ENCODE data around the gene SUFU.
A peak's percentile ranks its signal among the peaks of the same experiment; 100 is the strongest.

SUFU gene

GRCh38 chr10:102599565-102600327 lies 96.0 kb downstream of the SUFU start:
- DNase-seq = no peak

DNA sequence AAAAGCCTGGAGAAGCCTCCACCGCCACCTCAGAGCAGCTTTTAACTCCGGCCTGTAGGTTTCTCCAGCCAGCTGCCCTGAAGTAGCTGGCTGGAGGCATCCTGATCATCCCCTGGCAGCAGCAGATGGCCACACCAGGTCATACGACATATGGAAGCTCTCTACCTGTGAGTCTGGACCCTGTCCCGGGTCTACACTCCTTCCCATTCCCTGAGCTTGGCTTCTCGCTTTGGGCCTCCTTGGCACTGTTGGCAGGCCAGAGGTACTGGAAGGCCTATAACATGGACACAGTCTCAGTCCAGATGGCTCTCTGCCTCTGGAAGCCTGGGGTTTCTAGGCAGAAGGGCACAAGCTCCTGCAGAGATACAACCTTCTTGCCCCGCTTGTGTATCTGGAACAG lies 97.0 kb downstream of the SUFU start:
- no peak for DNase-seq

DNA sequence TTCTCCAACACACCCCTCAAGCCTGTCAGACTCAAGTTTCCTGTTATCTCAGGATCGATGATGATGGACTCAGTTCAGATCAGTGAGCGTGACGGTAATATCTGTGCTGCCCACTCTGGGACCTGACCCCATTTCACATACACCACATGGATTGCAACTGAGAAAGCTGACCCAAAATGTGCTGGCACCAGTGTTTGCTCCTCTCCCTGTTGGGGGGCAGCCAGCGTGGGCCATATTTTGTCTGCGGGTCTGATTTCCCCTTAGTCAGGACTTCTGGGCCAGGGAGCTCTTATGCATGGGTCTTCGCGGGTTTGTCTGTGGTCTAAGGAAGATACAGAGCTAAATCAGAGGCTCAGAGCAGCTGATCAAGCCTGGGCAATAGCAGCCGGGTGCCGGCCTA lies 97.9 kb downstream of the SUFU start:
- no peak for DNase-seq

- no peak for DNase-seq
These were observed 98.7 kb downstream of the SUFU start for GRCh38 chr10:102602272-102603045.

- DNase-seq = no peak
These were observed 100.2 kb downstream of the SUFU start for GRCh38 chr10:102603946-102604345.

GRCh38 chr10:102604439-102604841 lies 100.7 kb downstream of the SUFU start:
- no peak for DNase-seq

DNA sequence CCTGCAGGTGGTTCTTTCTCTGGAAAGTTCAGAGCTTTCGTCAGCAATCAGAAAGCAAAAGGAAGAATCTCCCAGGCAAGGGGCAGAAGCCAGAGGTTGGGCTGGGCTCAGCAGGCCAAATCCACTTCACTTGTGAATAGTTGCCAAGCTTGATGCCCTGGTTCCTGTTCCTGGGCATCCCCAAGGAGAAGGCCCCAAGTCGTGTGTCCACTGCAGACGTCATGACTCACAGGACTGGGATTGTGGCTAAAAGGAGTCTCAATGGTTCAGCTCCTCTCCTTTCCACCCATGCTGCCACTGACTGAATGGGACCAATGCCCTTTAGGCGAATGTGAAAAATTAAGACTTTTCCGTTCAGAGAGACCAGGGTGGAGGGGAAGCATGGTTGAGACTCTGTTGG lies 101.9 kb downstream of the SUFU start:
- no peak for DNase-seq

- no peak for DNase-seq
These were observed 104.7 kb downstream of the SUFU start for GRCh38 chr10:102608487-102608886.

- DNase-seq = no peak
These were observed 106.7 kb downstream of the SUFU start for GRCh38 chr10:102610441-102610887.

DNA sequence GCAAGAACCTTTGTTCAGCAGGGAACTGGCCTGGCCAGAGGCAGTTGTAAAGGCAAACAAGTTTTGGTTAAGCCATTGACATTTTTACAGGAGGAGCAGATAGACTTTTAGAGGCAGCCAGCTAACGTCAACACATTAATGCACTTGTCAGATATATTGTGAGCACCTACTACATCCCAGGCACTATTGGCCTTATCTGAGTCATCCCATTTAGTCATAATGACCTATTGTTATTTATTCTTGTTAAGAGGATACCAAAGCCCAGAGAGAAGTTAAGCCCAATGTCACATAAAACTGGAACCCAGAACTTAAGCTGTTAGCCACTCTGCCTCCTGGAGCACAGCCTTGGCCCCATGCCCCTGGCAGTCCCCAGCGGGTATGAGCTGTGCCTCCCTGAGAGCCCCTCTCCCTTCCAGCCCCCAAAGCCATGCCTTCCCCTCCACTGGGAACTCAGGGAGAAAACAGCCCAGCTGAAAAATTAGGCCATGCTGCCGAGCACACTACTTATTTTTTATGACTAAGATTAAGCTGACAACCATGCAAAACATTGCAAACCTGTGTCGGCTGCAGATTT lies 107.8 kb downstream of the SUFU start:
- no peak for DNase-seq

GRCh38 chr10:102612964-102613275 lies 109.1 kb downstream of the SUFU start:
- no peak for DNase-seq

GRCh38 chr10:102613286-102613685 lies 109.5 kb downstream of the SUFU start:
- no peak for DNase-seq

DNA sequence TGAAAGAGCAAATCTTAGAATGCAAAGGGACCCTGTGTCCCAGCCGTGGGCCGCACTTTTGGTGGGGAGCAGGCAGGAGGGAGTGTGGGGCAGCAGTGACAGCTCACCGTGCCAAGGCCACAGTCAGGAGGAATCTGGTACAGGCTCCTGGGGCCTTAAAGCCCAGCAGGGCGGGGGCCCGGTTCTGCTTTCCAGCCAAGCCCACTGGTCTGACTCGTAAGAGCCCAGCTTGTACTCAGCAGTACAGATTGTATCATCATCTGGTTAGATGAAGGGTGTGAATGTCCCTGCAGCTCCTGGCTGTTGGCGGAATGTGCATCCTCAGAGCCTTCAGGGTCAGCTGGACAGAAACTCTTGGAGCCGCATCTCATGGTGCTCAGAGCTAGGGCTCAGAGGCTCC lies 110.0 kb downstream of the SUFU start:
- no peak for DNase-seq

DNA sequence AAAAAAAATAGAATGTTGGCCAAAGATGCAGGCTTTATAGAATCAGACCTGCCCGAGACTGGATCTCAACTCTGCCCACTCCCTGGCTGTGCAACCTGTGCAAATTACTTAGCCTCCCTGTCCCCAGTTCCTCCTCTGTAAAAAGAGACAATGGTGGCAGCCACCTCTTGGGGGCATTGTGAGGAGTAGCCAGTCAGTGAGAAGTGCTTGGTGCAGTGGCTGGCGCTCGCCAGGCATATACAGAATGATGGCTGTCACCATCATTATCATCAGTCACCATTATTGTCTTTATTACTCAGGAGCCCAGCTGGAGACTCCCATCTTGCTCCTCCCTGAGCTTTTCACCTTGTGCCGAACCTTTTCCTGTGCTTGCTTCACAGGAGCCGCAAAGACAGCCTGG lies 111.1 kb downstream of the SUFU start:
- DNase-seq = no peak

DNA sequence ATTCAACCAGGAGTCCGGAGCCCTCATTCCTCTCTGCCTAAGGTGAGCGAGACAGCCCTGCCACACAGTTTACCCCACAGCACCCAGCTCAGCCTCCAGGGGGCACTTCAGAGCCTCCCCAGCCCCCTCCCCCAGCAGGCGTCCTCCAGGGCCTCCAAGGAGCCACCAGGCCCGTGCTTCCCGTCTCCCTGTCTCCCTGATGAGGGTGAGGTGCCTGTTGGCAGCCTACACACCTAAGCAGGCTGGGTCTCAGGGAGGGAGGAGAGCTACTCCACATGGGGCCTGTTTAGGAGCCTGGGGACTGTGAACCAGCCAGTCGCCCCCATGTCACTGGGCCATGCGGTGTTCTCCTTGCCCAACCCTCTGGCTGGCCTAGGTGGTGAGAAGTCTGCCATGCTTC lies 111.6 kb downstream of the SUFU start:
- DNase-seq = peak; percentile 23

DNA sequence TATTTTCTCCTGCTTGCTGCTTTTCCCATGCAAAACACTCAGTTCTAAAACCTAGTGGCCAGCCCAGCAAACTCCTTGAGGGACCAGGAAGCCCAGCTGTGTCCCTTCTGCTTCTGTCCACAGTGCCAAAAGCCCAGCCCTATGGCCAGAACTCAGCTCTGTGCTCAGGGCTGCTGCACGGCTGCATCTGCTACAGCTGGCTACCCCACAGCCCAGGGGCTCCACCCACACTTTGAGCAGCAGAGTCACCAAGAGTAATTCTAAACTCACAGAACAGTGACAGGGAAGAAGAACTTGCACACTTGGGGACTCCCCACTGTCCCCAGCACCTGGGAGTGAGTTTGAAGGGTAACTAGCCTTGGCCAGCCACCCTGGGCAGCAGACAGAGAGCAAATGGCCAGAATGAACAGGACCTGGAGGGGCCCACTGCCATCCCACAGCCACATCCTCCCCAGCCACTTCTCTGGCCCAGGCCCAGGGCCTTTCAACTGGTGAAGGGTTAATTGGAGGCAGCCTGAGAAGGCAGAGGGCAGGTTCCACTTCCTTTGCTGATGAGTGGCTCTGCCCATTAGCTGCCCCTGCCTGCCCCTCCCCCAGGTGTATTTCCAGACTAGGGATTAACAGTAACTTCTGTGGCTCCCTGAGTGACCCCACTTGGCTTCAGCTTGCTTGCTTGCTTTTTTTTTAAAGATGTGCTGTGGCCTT lies 112.4 kb downstream of the SUFU start:
- DNase-seq = no peak

DNA sequence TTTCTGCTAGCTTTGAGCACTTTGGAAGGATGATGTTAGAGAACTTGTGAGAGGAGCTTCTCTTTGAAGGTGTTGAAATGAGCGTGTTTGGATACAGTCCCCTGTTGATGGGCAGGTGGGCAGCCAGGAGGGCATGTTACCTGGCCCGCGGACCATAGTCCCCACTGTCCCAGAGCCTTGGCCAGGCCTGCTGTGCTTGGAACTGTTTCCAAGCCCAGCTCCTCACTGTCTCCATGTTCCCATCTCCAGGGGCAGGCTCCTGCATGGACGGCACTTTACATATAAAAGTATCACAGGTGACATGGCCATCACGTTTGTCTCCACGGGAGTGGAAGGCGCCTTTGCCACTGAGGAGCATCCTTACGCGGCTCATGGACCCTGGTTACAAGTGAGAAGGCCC lies 113.3 kb downstream of the SUFU start:
- no peak for DNase-seq

DNA sequence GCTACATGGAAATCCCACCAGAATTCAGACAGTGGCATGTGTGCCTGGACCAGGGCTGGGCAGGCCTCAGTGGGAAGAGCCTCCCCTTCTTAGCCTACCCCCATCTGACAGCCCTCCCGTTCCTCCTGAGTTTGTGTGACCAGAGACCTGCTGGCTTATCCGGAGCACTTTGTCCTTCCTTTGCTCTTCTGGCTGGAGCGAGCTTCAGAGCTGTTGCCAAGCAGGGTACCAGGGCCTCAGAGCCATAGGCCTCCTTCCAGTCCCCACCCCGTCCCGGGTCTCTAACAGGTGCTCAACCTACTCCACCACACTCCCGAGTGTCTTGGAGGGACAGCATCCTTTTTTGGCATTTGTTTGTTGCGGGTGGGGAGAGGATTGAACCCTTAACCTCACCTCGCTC lies 114.0 kb downstream of the SUFU start:
- DNase-seq = no peak

DNA sequence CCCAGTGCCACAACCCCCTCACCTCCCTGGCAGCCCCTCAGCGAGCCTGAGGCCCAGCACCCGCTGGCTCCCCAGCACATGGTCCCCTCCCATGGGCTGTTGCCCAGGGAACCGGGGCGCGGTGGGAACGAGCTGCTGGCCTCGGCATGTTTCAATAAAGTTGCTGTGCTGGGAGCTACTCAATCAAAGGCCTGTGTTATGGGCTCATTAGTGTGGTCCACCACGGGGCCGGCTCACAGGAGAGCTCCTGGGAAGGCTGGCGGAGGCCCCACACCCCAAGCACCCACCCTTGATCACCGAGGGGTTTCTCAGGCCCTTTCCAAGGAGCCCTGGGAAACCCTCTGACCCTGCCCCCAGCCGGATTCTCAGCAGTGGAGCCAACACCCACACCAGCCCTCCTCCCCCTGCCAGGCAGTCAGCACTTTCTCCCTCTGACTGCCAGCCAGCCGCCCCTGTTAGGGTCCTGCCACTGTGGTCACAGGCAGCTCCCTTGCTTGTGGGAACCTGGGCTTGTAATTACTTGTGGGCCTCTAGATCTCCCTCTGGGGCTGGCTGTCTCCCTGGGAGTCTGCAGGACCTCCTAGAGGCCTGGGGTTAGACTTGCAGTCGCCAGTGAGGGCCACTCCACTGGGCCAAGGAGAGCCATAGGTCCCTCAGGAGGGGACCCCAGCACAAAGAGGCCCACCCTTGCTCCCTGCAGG lies 115.7 kb downstream of the SUFU start:
- DNase-seq = no peak

- no peak for DNase-seq
These were observed 116.4 kb downstream of the SUFU start for GRCh38 chr10:102620138-102620590.

GRCh38 chr10:102620591-102621442 lies 117.0 kb downstream of the SUFU start:
- DNase-seq = no peak
